BLaER1 (cell line): ENCODE results near the gene BOC.

Source experiments
- H3K27ac ChIP-seq: shearing (Covaris generic); formaldehyde crosslinking; 2 replicates; pipeline ENCODE4 v1.8.1; 2022
- H3K27me3 ChIP-seq: shearing (Covaris generic); formaldehyde crosslinking; 2 replicates; pipeline ENCODE4 v1.8.1; 2022
- H3K36me3 ChIP-seq: shearing (Covaris generic); formaldehyde crosslinking; 2 replicates; pipeline ENCODE4 v1.8.1; 2022
- H3K4me1 ChIP-seq: shearing (Covaris generic); formaldehyde crosslinking; 2 replicates; pipeline ENCODE4 v1.8.1; 2022
- H3K4me2 ChIP-seq: shearing (Covaris generic); formaldehyde crosslinking; 2 replicates; pipeline ENCODE4 v1.8.1; 2022
- H3K4me3 ChIP-seq: shearing (Covaris generic); formaldehyde crosslinking; 2 replicates; pipeline ENCODE4 v1.8.1; 2022
- H3K9ac ChIP-seq: shearing (Covaris generic); formaldehyde crosslinking; 2 replicates; pipeline ENCODE4 v1.8.1; 2022
- H3K9me3 ChIP-seq: shearing (Covaris generic); formaldehyde crosslinking; 2 replicates; pipeline ENCODE4 v1.8.1; 2022
- H4K20me1 ChIP-seq: shearing (Covaris generic); formaldehyde crosslinking; 2 replicates; pipeline ENCODE4 v1.8.1; 2022
- Cebpa-rat ChIP-seq: shearing (Covaris generic); IDR thresholded peaks from 2 replicates; pipeline ENCODE4 v1.8.1; 2022

Gene BOC

GRCh38 chr3:113292933-113293332 is 81.6 kb downstream of the BOC start:
- H3K9ac ChIP-seq, result no peak overlapping the region
- no peaks in the 10 kb centered on the region for H3K9me3 ChIP-seq
- no peak overlapping the region for H3K4me3 ChIP-seq
- no peaks in the 10 kb centered on the region for H3K27me3 ChIP-seq
- no peaks in the 10 kb centered on the region for H3K36me3 ChIP-seq
- H4K20me1 ChIP-seq, result no peaks in the 10 kb centered on the region
- no peak overlapping the region for H3K27ac ChIP-seq
- no peak overlapping the region for H3K4me2 ChIP-seq
- TF ChIP-seq Cebpa-rat, result no peak
- no peaks in the 10 kb centered on the region for H3K4me1 ChIP-seq

DNA sequence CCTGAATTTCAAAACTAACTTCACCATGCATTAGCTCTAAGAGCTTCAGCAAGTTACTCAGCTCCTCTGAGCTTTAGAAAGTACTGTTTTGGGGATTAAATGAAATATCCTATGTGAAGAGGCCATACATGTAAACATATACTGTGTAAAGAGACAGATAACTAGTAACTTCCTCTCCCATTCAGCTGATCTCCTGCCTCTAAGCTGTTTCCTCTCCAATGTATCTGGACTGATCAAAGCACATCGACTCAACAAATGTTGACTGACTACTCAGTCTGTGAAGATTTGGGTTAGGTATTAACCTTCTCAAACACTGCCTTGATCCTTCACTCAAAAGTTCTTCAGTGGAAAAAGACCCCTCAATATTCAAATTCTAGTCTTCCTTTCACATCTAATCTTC is 82.0 kb downstream of the BOC start:
- H3K9ac ChIP-seq, result no peak overlapping the region
- H3K36me3 ChIP-seq, result no peaks in the 10 kb centered on the region
- H3K27ac ChIP-seq, result no peak overlapping the region
- no peaks in the 10 kb centered on the region for H3K27me3 ChIP-seq
- H3K9me3 ChIP-seq, result no peaks in the 10 kb centered on the region
- no peaks in the 10 kb centered on the region for H4K20me1 ChIP-seq
- TF ChIP-seq Cebpa-rat, result no peak
- H3K4me1 ChIP-seq, result no peaks in the 10 kb centered on the region
- no peak overlapping the region for H3K4me3 ChIP-seq
- H3K4me2 ChIP-seq, result no peak overlapping the region

GRCh38 chr3:113295463-113295862 is 84.1 kb downstream of the BOC start:
- H3K36me3 ChIP-seq, result no peaks in the 10 kb centered on the region
- H3K9ac ChIP-seq, result no peak overlapping the region
- H3K4me1 ChIP-seq, result no peaks in the 10 kb centered on the region
- no peak for TF ChIP-seq Cebpa-rat
- H3K27me3 ChIP-seq, result no peaks in the 10 kb centered on the region
- no peaks in the 10 kb centered on the region for H4K20me1 ChIP-seq
- no peak overlapping the region for H3K4me3 ChIP-seq
- H3K9me3 ChIP-seq, result no peaks in the 10 kb centered on the region
- no peak overlapping the region for H3K27ac ChIP-seq
- no peak overlapping the region for H3K4me2 ChIP-seq

DNA sequence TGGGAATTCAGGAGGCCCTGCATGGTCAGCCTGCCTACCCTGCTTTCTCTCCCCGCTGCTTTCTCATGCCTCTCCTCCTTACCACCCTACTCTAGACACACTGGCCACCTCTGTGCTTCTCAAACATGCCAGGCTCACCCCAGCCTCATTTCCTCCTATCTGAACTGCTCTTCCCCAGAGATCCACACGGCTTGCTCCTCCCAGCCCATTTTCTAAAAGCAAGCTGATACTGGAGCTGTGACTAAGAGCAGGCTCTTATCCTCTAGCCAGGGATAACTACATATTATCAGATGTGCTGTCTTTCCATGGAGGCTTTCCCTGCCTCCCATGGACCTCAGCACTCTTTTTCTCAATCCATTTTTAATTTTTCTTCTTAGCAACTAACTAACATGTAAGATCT is 85.9 kb downstream of the BOC start:
- H3K27me3 ChIP-seq, result no peaks in the 10 kb centered on the region
- no peak overlapping the region for H3K9ac ChIP-seq
- no peaks in the 10 kb centered on the region for H3K9me3 ChIP-seq
- H3K4me1 ChIP-seq, result no peaks in the 10 kb centered on the region
- H3K27ac ChIP-seq, result no peak overlapping the region
- no peak overlapping the region for H3K4me3 ChIP-seq
- H4K20me1 ChIP-seq, result no peaks in the 10 kb centered on the region
- H3K4me2 ChIP-seq, result no peak overlapping the region
- no peaks in the 10 kb centered on the region for H3K36me3 ChIP-seq
- no peak for TF ChIP-seq Cebpa-rat

GRCh38 chr3:113297841-113298240 is 86.5 kb downstream of the BOC start:
- H3K4me3 ChIP-seq, result no peak overlapping the region
- no peak overlapping the region for H3K4me2 ChIP-seq
- no peaks in the 10 kb centered on the region for H3K4me1 ChIP-seq
- no peaks in the 10 kb centered on the region for H4K20me1 ChIP-seq
- no peaks in the 10 kb centered on the region for H3K9me3 ChIP-seq
- H3K36me3 ChIP-seq, result no peaks in the 10 kb centered on the region
- H3K27ac ChIP-seq, result no peak overlapping the region
- no peaks in the 10 kb centered on the region for H3K27me3 ChIP-seq
- no peak overlapping the region for H3K9ac ChIP-seq
- no peak for TF ChIP-seq Cebpa-rat

GRCh38 chr3:113300596-113300995 is 89.2 kb downstream of the BOC start:
- no peak overlapping the region for H3K27ac ChIP-seq

GRCh38 chr3:113304102-113304501 is 92.7 kb downstream of the BOC start:
- Histone ChIP-seq H3K36me3 (no peaks in the 10 kb centered on the region; the same call in 1 of the 2 replicates), H3K4me1 (no peaks in the 10 kb centered on the region), H4K20me1 (no peaks in the 10 kb centered on the region), H3K9ac (no peak overlapping the region), H3K9me3 (no peaks in the 10 kb centered on the region), H3K27me3 (no peaks in the 10 kb centered on the region), H3K4me3 (no peak overlapping the region), H3K27ac (no peak overlapping the region), H3K4me2 (no peak overlapping the region)
- no peak for TF ChIP-seq Cebpa-rat

More at GRCh38 chr3:113300596-113300995, 89.2 kb downstream of the BOC start:
- H3K9ac ChIP-seq, result no peak overlapping the region
- no peaks in the 10 kb centered on the region; the same call in 1 of the 2 replicates for H3K36me3 ChIP-seq
- no peaks in the 10 kb centered on the region for H3K9me3 ChIP-seq
- H3K4me2 ChIP-seq, result no peak overlapping the region
- H3K27me3 ChIP-seq, result no peaks in the 10 kb centered on the region
- TF ChIP-seq Cebpa-rat, result no peak
- no peak overlapping the region for H3K4me3 ChIP-seq
- H3K4me1 ChIP-seq, result no peaks in the 10 kb centered on the region
- no peaks in the 10 kb centered on the region for H4K20me1 ChIP-seq

GRCh38 chr3:113304856-113305540 is 93.6 kb downstream of the BOC start:
- no peak for TF ChIP-seq Cebpa-rat
- H3K9me3 ChIP-seq, result no peaks in the 10 kb centered on the region

DNA sequence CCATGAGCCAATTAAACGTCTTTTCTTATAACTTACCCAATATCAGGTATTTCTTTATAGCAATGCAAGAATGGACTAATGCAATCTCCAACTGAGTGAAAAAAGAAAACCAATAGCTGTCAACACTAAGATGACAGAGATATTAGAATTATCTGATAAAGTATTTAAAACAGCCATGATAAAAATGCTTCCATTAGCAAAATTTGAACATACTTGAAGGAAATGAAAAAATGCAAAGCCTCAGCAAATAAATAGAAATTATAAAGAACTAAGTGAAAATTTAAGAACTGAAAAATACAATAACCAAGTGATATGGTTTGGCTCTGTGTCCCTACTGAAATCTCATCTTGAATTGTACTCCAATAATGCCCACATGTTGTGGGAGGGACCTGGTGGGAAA is 99.6 kb downstream of the BOC start:
- peaks cover 11% of the 10 kb centered on the region; the same call in 1 of the 2 replicates for H3K36me3 ChIP-seq
- no peak for TF ChIP-seq Cebpa-rat
- H3K9ac ChIP-seq, result no peak overlapping the region
- no peak overlapping the region for H3K4me3 ChIP-seq
- no peaks in the 10 kb centered on the region for H3K27me3 ChIP-seq
- H4K20me1 ChIP-seq, result no peaks in the 10 kb centered on the region
- H3K4me1 ChIP-seq, result no peaks in the 10 kb centered on the region
- no peak overlapping the region for H3K27ac ChIP-seq
- H3K4me2 ChIP-seq, result no peak overlapping the region
- H3K9me3 ChIP-seq, result peaks cover 19% of the 10 kb centered on the region

More at GRCh38 chr3:113304856-113305540, 93.6 kb downstream of the BOC start:
- Histone ChIP-seq H3K4me1 (no peaks in the 10 kb centered on the region), H3K4me3 (no peak overlapping the region), H3K27me3 (no peaks in the 10 kb centered on the region), H3K36me3 (no peaks in the 10 kb centered on the region; the same call in 1 of the 2 replicates), H3K4me2 (no peak overlapping the region), H3K27ac (no peak overlapping the region), H3K9ac (no peak overlapping the region), H4K20me1 (no peaks in the 10 kb centered on the region)

DNA sequence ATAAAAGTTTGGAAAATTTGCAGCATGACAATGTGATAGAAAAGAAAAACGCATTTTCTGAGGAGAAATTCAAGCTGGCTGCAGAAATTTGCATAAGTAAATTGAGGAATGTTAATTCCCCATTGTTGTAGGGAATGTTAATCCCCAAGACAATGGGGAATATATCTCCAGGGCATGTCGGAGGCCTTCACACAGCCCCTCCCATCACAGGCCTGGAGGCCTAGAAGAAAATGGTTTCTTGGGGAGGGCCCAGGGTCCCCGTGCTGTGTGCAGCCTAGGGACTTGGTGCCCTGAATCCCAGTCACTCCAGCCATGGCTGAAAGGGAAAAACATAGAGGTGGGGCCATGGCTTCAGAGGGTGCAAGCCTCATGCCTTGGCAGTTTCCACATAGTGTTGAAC is 101.1 kb downstream of the BOC start:
- peaks cover 33% of the 10 kb centered on the region for H3K9me3 ChIP-seq
- no peak overlapping the region for H3K4me2 ChIP-seq
- H3K27ac ChIP-seq, result no peak overlapping the region
- peaks cover 19% of the 10 kb centered on the region for H3K36me3 ChIP-seq
- no peaks in the 10 kb centered on the region for H4K20me1 ChIP-seq
- H3K4me3 ChIP-seq, result no peak overlapping the region
- no peak for TF ChIP-seq Cebpa-rat
- no peaks in the 10 kb centered on the region for H3K27me3 ChIP-seq
- no peak overlapping the region for H3K9ac ChIP-seq
- no peaks in the 10 kb centered on the region for H3K4me1 ChIP-seq

DNA sequence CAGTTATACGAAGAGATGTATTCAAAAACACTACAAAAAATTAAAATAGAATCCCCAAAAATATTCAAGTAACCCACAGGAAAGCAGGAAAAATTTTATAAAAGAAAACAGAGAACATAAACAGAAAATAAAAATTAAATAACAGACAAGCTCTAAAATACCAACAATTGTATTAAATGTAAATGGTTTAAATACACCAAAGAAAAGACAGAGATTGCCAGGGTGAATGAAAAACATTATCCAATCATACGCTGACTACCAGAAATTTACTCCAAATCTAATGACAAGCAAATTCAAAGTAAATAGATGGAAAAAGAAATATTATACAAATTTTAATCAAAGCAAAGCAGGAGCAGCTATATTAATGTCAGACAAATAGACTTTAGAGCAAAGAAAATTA is 103.6 kb downstream of the BOC start:
- Histone ChIP-seq H3K9ac (no peak overlapping the region), H3K36me3 (peaks cover 19% of the 10 kb centered on the region)
- TF ChIP-seq Cebpa-rat, result no peak

More for the DNA sequence above, 103.6 kb downstream of the BOC start:
- Histone ChIP-seq H3K4me3 (no peak overlapping the region), H3K27me3 (no peaks in the 10 kb centered on the region), H3K4me2 (no peak overlapping the region), H3K27ac (no peak overlapping the region), H3K4me1 (no peaks in the 10 kb centered on the region), H3K9me3 (peaks cover 38% of the 10 kb centered on the region), H4K20me1 (no peaks in the 10 kb centered on the region)
